Measurements from ENCODE around the gene CDH4.

- TF ChIP-seq CTCF (conservative IDR thresholded peaks at IDR 0.05) (no peak), ZFX (IDR thresholded peaks at IDR 0.05) (no peak)
Measured at GRCh38 chr20:61682114-61682995, 430.3 kb downstream of the CDH4 start.

All from C4-2B (cell line).